ENCODE data around the gene KCNMA1.

Gene KCNMA1

DNA sequence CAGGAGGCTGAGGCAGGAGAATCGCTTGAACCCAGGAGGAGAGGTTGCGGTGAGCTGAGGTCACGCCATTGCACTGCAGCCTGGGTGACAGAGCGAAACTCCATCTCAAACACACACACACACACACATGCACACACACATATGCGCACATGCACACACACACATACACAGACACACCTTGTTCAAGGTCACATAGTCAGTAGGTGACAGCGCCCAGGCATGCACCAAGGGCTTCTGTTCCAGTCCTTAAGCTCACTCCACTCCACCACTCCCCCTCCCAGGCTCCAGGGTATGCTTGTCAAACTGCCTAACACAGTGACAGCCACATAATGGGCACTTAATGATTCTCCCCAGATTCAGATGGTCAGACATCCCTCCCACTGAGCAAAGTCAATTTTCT, 37.0 kb downstream of the KCNMA1 start:
- H3K4me3 ChIP-seq (IDR thresholded peaks at IDR 0.05; ENCODE audit: insufficient read depth, low read depth, low read length), result no peak overlapping the region
- H3K27me3 ChIP-seq (ENCODE audit: insufficient read depth, low read depth), result no peaks in the 10 kb centered on the region
- H3K79me2 ChIP-seq (ENCODE audit: insufficient read depth, low read depth), result no peaks in the 10 kb centered on the region
- H3K4me1 ChIP-seq (ENCODE audit: low read depth, poor library complexity, severe bottlenecking), result peaks cover 16% of the 10 kb centered on the region
- TF ChIP-seq, protein P1, sequence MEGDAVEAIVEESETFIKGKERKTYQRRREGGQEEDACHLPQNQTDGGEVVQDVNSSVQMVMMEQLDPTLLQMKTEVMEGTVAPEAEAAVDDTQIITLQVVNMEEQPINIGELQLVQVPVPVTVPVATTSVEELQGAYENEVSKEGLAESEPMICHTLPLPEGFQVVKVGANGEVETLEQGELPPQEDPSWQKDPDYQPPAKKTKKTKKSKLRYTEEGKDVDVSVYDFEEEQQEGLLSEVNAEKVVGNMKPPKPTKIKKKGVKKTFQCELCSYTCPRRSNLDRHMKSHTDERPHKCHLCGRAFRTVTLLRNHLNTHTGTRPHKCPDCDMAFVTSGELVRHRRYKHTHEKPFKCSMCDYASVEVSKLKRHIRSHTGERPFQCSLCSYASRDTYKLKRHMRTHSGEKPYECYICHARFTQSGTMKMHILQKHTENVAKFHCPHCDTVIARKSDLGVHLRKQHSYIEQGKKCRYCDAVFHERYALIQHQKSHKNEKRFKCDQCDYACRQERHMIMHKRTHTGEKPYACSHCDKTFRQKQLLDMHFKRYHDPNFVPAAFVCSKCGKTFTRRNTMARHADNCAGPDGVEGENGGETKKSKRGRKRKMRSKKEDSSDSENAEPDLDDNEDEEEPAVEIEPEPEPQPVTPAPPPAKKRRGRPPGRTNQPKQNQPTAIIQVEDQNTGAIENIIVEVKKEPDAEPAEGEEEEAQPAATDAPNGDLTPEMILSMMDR (conservative IDR thresholded peaks at IDR 0.05; ENCODE audit: low read depth, low read length), result no peak
- H3K36me3 ChIP-seq (ENCODE audit: insufficient read depth), result no peaks in the 10 kb centered on the region
- H3K9ac ChIP-seq, result no peak overlapping the region
- H4K20me1 ChIP-seq (ENCODE audit: insufficient read depth), result no peaks in the 10 kb centered on the region
- H3K27ac ChIP-seq, result no peak overlapping the region
- H2AFZ ChIP-seq (ENCODE audit: low read depth), result no peak overlapping the region
- H3K4me2 ChIP-seq, result no peak overlapping the region

GRCh38 chr10:77599651-77600050, 38.0 kb downstream of the KCNMA1 start:
- Histone ChIP-seq H3K4me3 (IDR thresholded peaks at IDR 0.05; ENCODE audit: insufficient read depth, low read depth, low read length) (no peak overlapping the region), H3K4me1 (ENCODE audit: low read depth, poor library complexity, severe bottlenecking) (peaks cover 14% of the 10 kb centered on the region), H3K4me2 (no peak overlapping the region), H2AFZ (ENCODE audit: low read depth) (no peak overlapping the region), H3K79me2 (ENCODE audit: insufficient read depth, low read depth) (no peaks in the 10 kb centered on the region), H3K36me3 (ENCODE audit: insufficient read depth) (no peaks in the 10 kb centered on the region), H3K27me3 (ENCODE audit: insufficient read depth, low read depth) (no peaks in the 10 kb centered on the region), H3K27ac (no peak overlapping the region), H3K9ac (no peak overlapping the region), H4K20me1 (ENCODE audit: insufficient read depth) (no peaks in the 10 kb centered on the region)
- TF ChIP-seq, protein P1 (conservative IDR thresholded peaks at IDR 0.05; ENCODE audit: low read depth, low read length), result no peak

DNA sequence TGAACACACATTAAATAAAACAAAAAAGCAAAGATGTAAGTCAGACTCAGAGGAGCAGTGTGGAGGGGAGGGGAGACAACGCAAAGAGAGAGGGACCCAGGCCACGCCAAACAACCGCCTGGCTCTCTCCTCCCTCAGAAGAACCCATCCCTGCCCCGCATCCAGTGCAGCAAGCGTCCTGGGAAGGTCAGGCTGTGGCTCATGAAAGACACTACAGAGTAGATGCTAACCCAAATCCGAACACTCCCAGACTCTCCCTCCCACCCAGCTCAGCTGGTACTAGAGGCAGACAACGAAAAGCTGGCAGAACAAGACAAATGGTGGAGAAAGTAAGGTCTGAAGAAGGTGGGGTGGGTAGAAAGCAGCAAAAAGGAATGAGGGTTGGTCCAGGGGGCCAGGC, 39.0 kb downstream of the KCNMA1 start:
- Histone ChIP-seq H4K20me1 (ENCODE audit: insufficient read depth) (no peaks in the 10 kb centered on the region), H3K27ac (no peak overlapping the region)
- TF ChIP-seq, protein P1 (conservative IDR thresholded peaks at IDR 0.05; ENCODE audit: low read depth, low read length), result no peak

GRCh38 chr10:77597560-77597959, 40.0 kb downstream of the KCNMA1 start:
- Histone ChIP-seq H2AFZ (ENCODE audit: low read depth) (no peak overlapping the region), H3K4me2 (no peak overlapping the region), H3K4me1 (ENCODE audit: low read depth, poor library complexity, severe bottlenecking) (no peaks in the 10 kb centered on the region), H3K36me3 (ENCODE audit: insufficient read depth) (no peaks in the 10 kb centered on the region), H3K9ac (no peak overlapping the region), H3K27ac (no peak overlapping the region), H3K4me3 (IDR thresholded peaks at IDR 0.05; ENCODE audit: insufficient read depth, low read depth, low read length) (no peak overlapping the region), H3K79me2 (ENCODE audit: insufficient read depth, low read depth) (no peaks in the 10 kb centered on the region), H3K27me3 (ENCODE audit: insufficient read depth, low read depth) (no peaks in the 10 kb centered on the region), H4K20me1 (ENCODE audit: insufficient read depth) (no peaks in the 10 kb centered on the region)
- TF ChIP-seq, protein P1 (conservative IDR thresholded peaks at IDR 0.05; ENCODE audit: low read depth, low read length), result no peak

More for the DNA sequence above, 39.0 kb downstream of the KCNMA1 start:
- H3K79me2 ChIP-seq (ENCODE audit: insufficient read depth, low read depth), result no peaks in the 10 kb centered on the region
- H3K36me3 ChIP-seq (ENCODE audit: insufficient read depth), result no peaks in the 10 kb centered on the region
- no peaks in the 10 kb centered on the region for H3K27me3 ChIP-seq (ENCODE audit: insufficient read depth, low read depth)
- no peak overlapping the region for H2AFZ ChIP-seq (ENCODE audit: low read depth)
- H3K4me1 ChIP-seq (ENCODE audit: low read depth, poor library complexity, severe bottlenecking), result peaks cover 4% of the 10 kb centered on the region
- no peak overlapping the region for H3K9ac ChIP-seq
- H3K4me2 ChIP-seq, result no peak overlapping the region
- H3K4me3 ChIP-seq (IDR thresholded peaks at IDR 0.05; ENCODE audit: insufficient read depth, low read depth, low read length), result no peak overlapping the region

- Histone ChIP-seq H3K36me3 (ENCODE audit: insufficient read depth) (no peaks in the 10 kb centered on the region), H3K27me3 (ENCODE audit: insufficient read depth, low read depth) (no peaks in the 10 kb centered on the region), H3K4me3 (IDR thresholded peaks at IDR 0.05; ENCODE audit: insufficient read depth, low read depth, low read length) (no peak overlapping the region), H2AFZ (ENCODE audit: low read depth) (no peak overlapping the region), H3K4me2 (no peak overlapping the region), H3K9ac (no peak overlapping the region), H3K4me1 (ENCODE audit: low read depth, poor library complexity, severe bottlenecking) (no peaks in the 10 kb centered on the region), H3K79me2 (ENCODE audit: insufficient read depth, low read depth) (no peaks in the 10 kb centered on the region), H3K27ac (no peak overlapping the region), H4K20me1 (ENCODE audit: insufficient read depth) (no peaks in the 10 kb centered on the region)
- TF ChIP-seq, protein P1 (conservative IDR thresholded peaks at IDR 0.05; ENCODE audit: low read depth, low read length), result no peak
Observed at GRCh38 chr10:77594471-77594783, 43.2 kb downstream of the KCNMA1 start.

Measured in KMS-11 (cell line).